CD4-positive, alpha-beta memory T cell (primary cell): ENCODE results near the gene CNOT11. TPM values are rescaled to one million over a fixed set of nuclear protein-coding genes. Genes with fewer than 3 reads are reported as not detected.
"Not testable (repeated sequence)": the region's sequence is repeated elsewhere in the genome, so short reads cannot be mapped to it uniquely, and the experiment has no call there.

ENCODE experiments used
- CTCF ChIA-PET: fragments of 350-600 bp; sonication (Branson Sonifier 250); formaldehyde crosslinking; loops from one replicate; lab custom pipeline; 2021; ENCODE audit warnings: inconsistent platforms; ENCODE audit not compliant: partially characterized antibody; lab: Charles Lee
- POLR2A ChIA-PET: fragments of 350-600 bp; sonication (Branson Sonifier 250); formaldehyde crosslinking; loops from one replicate; lab custom pipeline; 2021; ENCODE audit not compliant: partially characterized antibody; lab: Charles Lee
- DNase-seq, 5 donors: peaks; one replicate each; pipeline versions ENCODE4 v3.0.0 to v3.0.0-alpha.2; 2020 to 2022; ENCODE audit warnings: mixed read lengths in 1 of 5
- H3K27ac ChIP-seq: one replicate; pipeline ENCODE4 v1.7.0; 2013; ENCODE audit warnings: low read depth, low read length
- H3K27me3 ChIP-seq: 2 replicates; pipeline ENCODE4 v1.7.0; 2013; ENCODE audit warnings: mild to moderate bottlenecking, low read length, moderate library complexity; ENCODE audit not compliant: insufficient read depth
- H3K36me3 ChIP-seq: 2 replicates; pipeline ENCODE4 v1.7.0; 2013; ENCODE audit warnings: mild to moderate bottlenecking, low read length, moderate library complexity; ENCODE audit not compliant: insufficient read depth
- H3K4me1 ChIP-seq: 2 replicates; pipeline ENCODE4 v1.7.0; 2013; ENCODE audit warnings: mild to moderate bottlenecking, low read length, moderate library complexity; ENCODE audit not compliant: insufficient read depth
- H3K4me3 ChIP-seq, 2 donors: one replicate each; pipeline ENCODE4 v1.7.0; 2013; ENCODE audit warnings: low read length in 2 of 2, mild to moderate bottlenecking in 1 of 2
- H3K9me3 ChIP-seq, 2 donors: one replicate each; pipeline ENCODE4 v1.7.0; 2013; ENCODE audit warnings: low read length in 2 of 2, control low read depth in 1 of 2; ENCODE audit not compliant: control insufficient read depth in 1 of 2
- H3K27ac Mint-ChIP-seq, 7 donors: one replicate each; pipeline ENCODE4 v1.8.0; 2020 to 2021; ENCODE audit warnings: mixed read lengths in 7 of 7, mild to moderate bottlenecking in 6 of 7, inconsistent platforms in 3 of 7, moderate library complexity in 3 of 7
- H3K27me3 Mint-ChIP-seq, 2 donors: one replicate each; pipeline ENCODE4 v1.8.0; 2020 to 2021; ENCODE audit warnings: mixed read lengths in 2 of 2
- H3K36me3 Mint-ChIP-seq, 2 donors: one replicate each; pipeline ENCODE4 v1.8.0; 2020 to 2021; ENCODE audit warnings: mixed read lengths in 2 of 2, inconsistent platforms in 1 of 2, mild to moderate bottlenecking in 1 of 2
- H3K4me1 Mint-ChIP-seq, 4 donors: one replicate each; pipeline ENCODE4 v1.8.0; 2020 to 2021; ENCODE audit warnings: mixed read lengths in 4 of 4, mild to moderate bottlenecking in 1 of 4
- H3K4me3 Mint-ChIP-seq, 8 donors: one replicate each; pipeline ENCODE4 v1.8.0; 2020 to 2021; ENCODE audit warnings: mixed read lengths in 8 of 8, mild to moderate bottlenecking in 7 of 8, moderate library complexity in 6 of 8, inconsistent platforms in 3 of 8
- H3K9me3 Mint-ChIP-seq, 8 donors: one replicate each; pipeline ENCODE4 v1.8.0; 2020 to 2021; ENCODE audit warnings: mixed read lengths in 8 of 8, mild to moderate bottlenecking in 5 of 8, inconsistent platforms in 3 of 8, moderate library complexity in 1 of 8
- intact Hi-C: fragments of 100-400 bp; cut with micrococcal nuclease; formaldehyde crosslinking; loops from one replicate; pipeline ENCODE4 v1.15.1; 2023
- polyA plus RNA-seq, 2 donors: library from polyadenylated mRNA; unstranded; fragments of 300-500 nt; fragmentation: Illumina TruSeq; gene quantifications; one replicate each; pipeline ENCODE4 v1.2.3, GENCODE V29; 2021
- total RNA-seq, 2 experiments: library from RNA; stranded (reverse); gene quantifications; one replicate each; pipeline ENCODE4 v1.2.3, GENCODE V29; 2021

Gene CNOT11
- total RNA-seq (10 to 100 TPM; 53.8 to 56.9 TPM), polyA plus RNA-seq (10 to 100 TPM; 62.2 to 75.5 TPM)

DNA sequence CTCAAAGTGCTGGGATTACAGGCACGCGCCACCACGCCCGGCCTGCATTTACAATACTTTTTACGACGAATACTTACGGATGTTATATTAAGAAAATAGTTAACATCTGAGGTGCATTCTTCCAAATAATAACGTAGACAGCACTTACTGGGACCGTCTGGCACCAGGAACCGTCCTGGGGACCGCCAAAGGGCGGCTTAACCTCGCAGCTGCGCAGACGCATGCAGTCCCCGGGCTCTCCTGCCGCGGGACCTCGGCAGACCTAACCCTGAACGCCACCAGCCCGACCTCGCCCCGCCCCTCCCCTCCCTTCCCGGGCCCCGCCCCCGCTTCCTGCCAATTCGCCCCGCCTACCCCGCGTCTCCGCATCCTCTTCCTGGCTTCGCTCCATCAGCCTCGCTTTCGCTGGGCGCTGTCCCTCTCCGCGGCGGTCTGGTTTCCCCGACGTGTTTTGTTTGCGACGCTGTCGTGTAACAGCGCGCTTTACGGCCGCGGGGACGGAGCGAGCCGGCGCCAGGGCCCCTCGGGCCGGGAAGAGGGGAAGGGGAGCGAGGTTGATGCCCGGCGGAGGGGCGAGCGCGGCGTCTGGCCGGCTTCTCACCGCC, at the start of gene CNOT11:
TSS of gene CNOT11 (plus strand) at position 479 of the 605 bp plus-strand sequence. CDS start at position 558, 79 bp downstream.
- CTCF ChIA-PET = interaction anchor here (0.8 to 2.5 kb wide), 7 partner anchors 13 to 240 kb away, joined by 3 to 13 read pairs (median 4); partner anchors contain the start of gene RNF149
- H3K9me3 Mint-ChIP-seq = peaks cover 0 to 6% (median 0%) of the 10 kb centered on the region in 8 donors
- no peaks in the 10 kb centered on the region for H3K36me3 ChIP-seq
- peak; percentile 98 to 99 (median 99) for DNase-seq
- peaks cover 37% of the 10 kb centered on the region for H3K4me1 ChIP-seq
- POLR2A ChIA-PET = interaction anchor here (0.8 to 5.3 kb wide), 22 partner anchors 10 to 690 kb away, joined by 3 to 50 read pairs (median 6); partner anchors contain the start of genes PDCL3, RNF149 and RPL31
- H3K27me3 ChIP-seq = no peaks in the 10 kb centered on the region
- H3K27me3 Mint-ChIP-seq = no peaks in the 10 kb centered on the region
- intact Hi-C loops = loop anchor here (1.0 to 10.0 kb wide), 7 partner anchors 48 to 690 kb away; partner anchors contain the start of genes CREG2, PDCL3 and RPL31
- H3K4me3 Mint-ChIP-seq = peak within 1 kb of the TSS; percentile 89 to 99 (median 96)
- H3K9me3 ChIP-seq = no peaks in the 10 kb centered on the region
- H3K4me3 ChIP-seq = peak within 1 kb of the TSS; percentile 88 to 94
- H3K27ac Mint-ChIP-seq = peak within 1 kb of the TSS; percentile 84 to 99 (median 95)
- H3K27ac ChIP-seq = peak within 1 kb of the TSS; percentile 97
- H3K36me3 Mint-ChIP-seq = peaks cover 8 to 25% of the 10 kb centered on the region in 2 donors
- H3K4me1 Mint-ChIP-seq = peaks cover 29 to 57% (median 41%) of the 10 kb centered on the region in 4 donors

DNA sequence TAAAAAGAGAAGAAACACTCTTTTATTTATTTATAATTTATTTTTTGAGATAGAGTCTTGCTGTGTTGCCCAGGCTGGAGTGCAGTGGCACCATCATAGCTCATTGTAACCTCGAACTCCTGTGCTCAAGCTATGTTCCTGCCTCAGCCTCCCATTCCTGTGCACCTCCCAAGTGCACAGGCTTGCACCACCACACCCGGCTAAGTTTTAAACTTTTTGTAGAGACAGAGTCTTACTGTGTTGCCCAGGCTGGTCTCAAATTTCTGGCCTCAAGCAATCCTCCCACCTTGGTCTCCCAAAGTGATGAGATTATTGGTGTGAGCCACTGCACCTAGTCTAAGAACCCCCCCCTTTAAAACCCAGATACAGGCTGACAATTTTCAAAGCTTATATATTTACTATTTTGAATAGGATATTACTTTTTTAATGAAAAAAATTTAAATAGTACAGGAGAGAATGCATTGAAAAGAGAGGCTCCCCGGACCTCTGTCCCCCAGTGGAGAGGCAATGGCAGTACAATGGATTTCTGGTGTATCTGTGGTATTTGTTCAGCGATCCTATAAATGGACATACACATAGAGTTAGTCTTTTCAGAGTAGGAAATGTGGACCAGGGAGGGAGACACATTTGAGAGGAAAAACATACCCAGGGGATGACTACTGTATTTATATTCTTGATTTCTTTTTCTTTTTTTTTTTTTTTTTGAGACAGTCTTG, 48.1 kb upstream of the CNOT11 start:
- H3K36me3 ChIP-seq = no peaks in the 10 kb centered on the region
- H3K4me3 ChIP-seq = no peak overlapping the region
- H3K27me3 ChIP-seq = no peaks in the 10 kb centered on the region
- peaks cover 0 to 1% (median 0%) of the 10 kb centered on the region in 8 donors for H3K9me3 Mint-ChIP-seq
- peak overlapping the region in 6 of 8 donors; percentile 26 to 87 (median 54) for H3K4me3 Mint-ChIP-seq
- intact Hi-C loops = loop anchor here (1.0 to 10.0 kb wide), 5 partner anchors 50 to 942 kb away; partner anchors contain the start of gene CNOT11
- no peaks in the 10 kb centered on the region for H3K36me3 Mint-ChIP-seq
- H3K27ac Mint-ChIP-seq = peak overlapping the region in 4 of 7 donors; percentile 51 to 74 (median 70)
- CTCF ChIA-PET = interaction anchor here (0.6 to 4.2 kb wide), 21 partner anchors 10 to 595 kb away, joined by 3 to 58 read pairs (median 6); partner anchors contain the start of genes CNOT11, RPL31 and TBC1D8
- H3K4me1 Mint-ChIP-seq = peaks cover 2 to 14% (median 12%) of the 10 kb centered on the region in 4 donors
- H3K27ac ChIP-seq = no peak overlapping the region
- no peak for DNase-seq
- peaks cover 4% of the 10 kb centered on the region for H3K4me1 ChIP-seq
- no peaks in the 10 kb centered on the region for H3K9me3 ChIP-seq
- no peaks in the 10 kb centered on the region for H3K27me3 Mint-ChIP-seq
- POLR2A ChIA-PET = interaction anchor here (1.0 to 1.1 kb wide), 2 partner anchors 53 to 192 kb away, joined by 3 to 4 read pairs; partner anchors contain the start of gene TBC1D8

DNA sequence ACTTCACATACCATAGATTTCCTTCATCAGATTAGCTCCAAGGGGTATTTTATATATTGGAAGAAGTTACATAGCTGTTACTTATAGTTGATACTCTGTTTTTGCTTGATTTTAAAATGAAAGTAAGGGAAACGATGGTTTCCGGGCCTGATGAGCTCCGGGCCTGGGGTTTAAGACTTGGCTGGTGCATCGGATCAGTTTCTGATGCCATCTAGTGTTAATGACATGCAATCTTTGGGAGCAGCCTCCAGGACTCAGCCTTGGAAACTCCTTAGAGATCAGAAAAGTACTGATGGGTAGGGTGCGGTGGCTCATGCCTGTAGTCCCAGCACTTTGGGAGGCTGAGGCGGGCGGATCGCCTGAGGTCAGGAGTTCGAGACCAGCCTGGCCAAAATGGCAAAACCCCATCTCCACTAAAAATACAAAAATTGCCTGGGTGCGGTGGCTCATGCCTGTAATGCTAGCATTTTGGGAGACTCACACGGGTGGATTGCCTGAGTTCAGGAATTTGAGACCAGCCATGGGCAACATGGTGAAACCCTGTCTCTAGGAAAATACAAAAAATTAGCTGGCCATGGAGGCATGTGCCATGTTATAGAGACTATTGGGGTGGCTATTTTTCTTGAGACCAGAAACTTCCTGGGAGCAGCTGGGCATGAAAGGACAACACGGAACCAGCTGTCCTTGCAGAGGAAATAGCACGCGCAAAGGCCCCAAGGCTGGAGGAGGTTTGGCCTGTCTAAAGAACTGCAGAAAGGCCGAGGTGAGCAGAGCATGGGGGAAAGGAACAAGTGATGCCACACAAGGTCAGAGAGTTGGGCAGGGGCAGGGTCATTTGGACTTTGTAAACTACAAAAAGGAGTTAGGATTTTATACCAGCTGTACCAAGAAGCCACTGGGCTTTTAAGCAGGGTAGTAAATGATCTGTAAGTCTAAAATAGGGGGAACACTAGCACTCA, 46.9 kb upstream of the CNOT11 start:
- Histone ChIP-seq H3K27me3 (no peaks in the 10 kb centered on the region), H3K4me3 (no peak overlapping the region), H3K27ac (no peak overlapping the region), H3K4me1 (peaks cover 4% of the 10 kb centered on the region), H3K36me3 (no peaks in the 10 kb centered on the region), H3K9me3 (no peaks in the 10 kb centered on the region)
- H3K36me3 Mint-ChIP-seq = no peaks in the 10 kb centered on the region
- intact Hi-C loops = loop anchor here (1.0 to 10.0 kb wide), 5 partner anchors 49 to 943 kb away; partner anchors contain the start of gene CNOT11
- H3K27ac Mint-ChIP-seq = peak overlapping the region; percentile 68 to 90 (median 83)
- peak in 4 of 5 donors; percentile 37 to 57 (median 56) for DNase-seq
- peaks cover 0 to 6% (median 3%) of the 10 kb centered on the region in 8 donors for H3K9me3 Mint-ChIP-seq
- H3K4me1 Mint-ChIP-seq = peaks cover 2 to 14% (median 12%) of the 10 kb centered on the region in 4 donors
- ChIA-PET POLR2A (interaction anchor here (0.8 to 1.4 kb wide), 4 partner anchors 18 to 618 kb away, joined by 3 to 10 read pairs (median 4); partner anchors contain the start of gene TBC1D8), CTCF (interaction anchor here (0.6 to 4.2 kb wide), 31 partner anchors 11 to 610 kb away, joined by 3 to 58 read pairs (median 5); partner anchors contain the start of genes CNOT11, RPL31 and TBC1D8)
- H3K4me3 Mint-ChIP-seq = peak overlapping the region; percentile 55 to 87 (median 72)
- no peaks in the 10 kb centered on the region for H3K27me3 Mint-ChIP-seq

DNA sequence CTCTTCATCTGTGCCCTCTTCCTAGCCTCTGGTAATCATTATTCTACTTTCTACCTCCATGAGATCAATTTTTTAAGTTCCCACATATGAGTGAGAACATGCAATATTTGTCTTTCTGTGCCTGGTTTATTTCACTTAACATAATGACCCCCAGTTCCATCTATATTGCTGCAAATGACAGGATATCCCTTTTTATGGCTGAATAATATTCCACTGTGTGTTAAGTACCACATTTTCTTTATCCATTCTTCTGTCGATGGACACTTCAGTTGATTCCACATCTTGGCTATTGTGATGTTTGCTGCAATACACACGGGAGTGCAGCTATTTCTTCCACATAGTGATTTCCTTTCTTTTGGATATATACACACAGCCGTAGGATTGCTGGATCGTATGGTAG, 43.9 kb upstream of the CNOT11 start:
- no peaks in the 10 kb centered on the region for H3K36me3 ChIP-seq
- no peak overlapping the region for H3K4me3 ChIP-seq
- no peaks in the 10 kb centered on the region for H3K27me3 ChIP-seq
- Mint-ChIP-seq H3K4me3 (no peak overlapping the region), H3K4me1 (peaks cover 2 to 14% (median 12%) of the 10 kb centered on the region in 4 donors), H3K27ac (no peak overlapping the region), H3K27me3 (no peaks in the 10 kb centered on the region), H3K36me3 (peaks cover 0 to 4% of the 10 kb centered on the region in 2 donors), H3K9me3 (peaks cover 0 to 6% (median 5%) of the 10 kb centered on the region in 8 donors)
- ChIA-PET POLR2A (no interaction called here), CTCF (no interaction called here)
- DNase-seq = no peak
- no peak overlapping the region for H3K27ac ChIP-seq
- no peaks in the 10 kb centered on the region for H3K9me3 ChIP-seq
- peaks cover 4% of the 10 kb centered on the region for H3K4me1 ChIP-seq
- intact Hi-C loops = loop anchor here (10.0 kb wide), 2 partner anchors 46 to 604 kb away; partner anchors contain the start of gene CNOT11

DNA sequence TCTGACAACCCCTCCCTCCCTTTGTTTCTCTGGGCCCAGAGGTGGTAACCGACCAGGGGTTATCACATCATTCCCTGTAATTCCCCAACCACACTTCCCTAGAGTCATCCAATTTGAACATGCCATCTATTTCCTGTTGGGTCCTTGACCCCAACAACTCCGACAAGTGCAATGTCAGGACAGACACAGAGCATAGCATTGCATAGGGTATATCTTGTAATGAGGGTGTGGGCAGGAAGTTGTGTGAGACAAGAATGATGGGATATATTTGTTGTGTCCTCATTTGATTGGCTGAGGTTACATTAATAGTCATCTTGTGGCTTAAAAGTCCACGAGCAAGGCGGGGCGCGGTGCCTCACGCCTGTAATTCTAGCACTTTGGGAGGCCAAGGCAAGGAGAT, 33.4 kb upstream of the CNOT11 start:
- H3K36me3 Mint-ChIP-seq = no peaks in the 10 kb centered on the region
- peaks cover 12% of the 10 kb centered on the region for H3K4me1 ChIP-seq
- no peak overlapping the region for H3K27ac Mint-ChIP-seq
- no peak overlapping the region for H3K4me3 Mint-ChIP-seq
- no peak overlapping the region for H3K27ac ChIP-seq
- no peaks in the 10 kb centered on the region for H3K9me3 ChIP-seq
- CTCF ChIA-PET = interaction anchor here (1.1 to 5.4 kb wide), 2 partner anchors 14 to 207 kb away, joined by 3 to 26 read pairs; no protein-coding TSS in a partner anchor
- no peaks in the 10 kb centered on the region for H3K36me3 ChIP-seq
- DNase-seq = no peak
- H3K4me3 ChIP-seq = no peak overlapping the region
- intact Hi-C loops = no loop called here
- H3K27me3 Mint-ChIP-seq = peaks cover 0 to 2% of the 10 kb centered on the region in 2 donors
- POLR2A ChIA-PET = no interaction called here
- H3K9me3 Mint-ChIP-seq = no peaks in the 10 kb centered on the region
- peaks cover 9 to 12% (median 10%) of the 10 kb centered on the region in 4 donors for H3K4me1 Mint-ChIP-seq
- no peaks in the 10 kb centered on the region for H3K27me3 ChIP-seq

DNA sequence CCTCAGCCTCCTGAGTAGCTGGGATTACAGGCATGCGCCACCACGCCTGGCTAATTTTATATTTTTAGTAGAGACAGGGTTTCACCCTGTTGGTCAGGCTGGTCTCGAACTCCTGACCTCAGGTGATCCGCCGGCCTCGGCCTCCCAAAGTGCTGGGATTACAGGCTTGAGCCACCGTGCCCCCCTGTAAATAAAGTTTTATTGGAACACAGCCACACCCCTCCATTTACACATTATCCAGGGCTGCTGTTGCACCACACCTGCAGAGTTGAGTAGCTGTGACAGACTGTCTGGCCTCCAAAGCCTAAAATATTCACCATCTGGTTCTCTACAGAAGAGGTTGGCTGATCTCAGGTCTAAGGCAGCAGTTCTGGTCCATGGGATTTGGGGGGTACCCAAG, 32.6 kb upstream of the CNOT11 start:
- H3K27me3 ChIP-seq, H3K9me3 Mint-ChIP-seq, POLR2A ChIA-PET, H3K4me3 Mint-ChIP-seq, H3K27ac Mint-ChIP-seq, H3K36me3 Mint-ChIP-seq, intact Hi-C loops, H3K27ac ChIP-seq, H3K27me3 Mint-ChIP-seq, DNase-seq, H3K4me3 ChIP-seq, H3K9me3 ChIP-seq, H3K36me3 ChIP-seq: not testable (repeated sequence)
- CTCF ChIA-PET = interaction anchor here (1.1 kb wide), 1 partner anchor 208 kb away, joined by 3 read pairs; no protein-coding TSS in a partner anchor
- peaks cover 13 to 15% (median 13%) of the 10 kb centered on the region in 4 donors for H3K4me1 Mint-ChIP-seq
- H3K4me1 ChIP-seq = peaks cover 14% of the 10 kb centered on the region
